Activated T-cell treated with anti-CD3 and anti-CD28 coated beads, Interleukin-2, amount 50 U/mL, for 1 hour (primary cell): ENCODE data around the gene TIMM22.

Experiments
- DNase-seq: peaks from one replicate; pipeline ENCODE4 v3.0.0-alpha.2; 2020

The TIMM22 gene

GRCh38 chr17:1025733-1026598 is 29.0 kb downstream of the TIMM22 start:
- DNase-seq = no peak

GRCh38 chr17:1026599-1026975 is 29.7 kb downstream of the TIMM22 start:
- DNase-seq = no peak

- no peak for DNase-seq
These were observed 30.1 kb downstream of the TIMM22 start for GRCh38 chr17:1027044-1027443.

- DNase-seq = no peak
These were observed 32.4 kb downstream of the TIMM22 start for GRCh38 chr17:1029196-1029921.

- no peak for DNase-seq
These were observed 33.2 kb downstream of the TIMM22 start for GRCh38 chr17:1029922-1030644.

GRCh38 chr17:1030684-1031532 is 34.0 kb downstream of the TIMM22 start:
- no peak for DNase-seq

GRCh38 chr17:1031711-1032110 is 34.8 kb downstream of the TIMM22 start:
- DNase-seq = no peak

- DNase-seq = no peak
These were observed 35.5 kb downstream of the TIMM22 start for GRCh38 chr17:1032391-1032790.

- DNase-seq = no peak
These were observed 36.6 kb downstream of the TIMM22 start for GRCh38 chr17:1033503-1033902.

GRCh38 chr17:1034652-1035210 is 37.8 kb downstream of the TIMM22 start:
- no peak for DNase-seq

GRCh38 chr17:1035546-1036170 is 38.7 kb downstream of the TIMM22 start:
- DNase-seq = no peak

GRCh38 chr17:1036171-1036844 is 39.4 kb downstream of the TIMM22 start:
- no peak for DNase-seq

- DNase-seq = no peak
These were observed 39.9 kb downstream of the TIMM22 start for GRCh38 chr17:1036845-1037237.

GRCh38 chr17:1037238-1037879 is 40.4 kb downstream of the TIMM22 start:
- no peak for DNase-seq

GRCh38 chr17:1038459-1039122 is 41.7 kb downstream of the TIMM22 start:
- no peak for DNase-seq

GRCh38 chr17:1039123-1039507 is 42.2 kb downstream of the TIMM22 start:
- DNase-seq = no peak

GRCh38 chr17:1039511-1040215 is 42.7 kb downstream of the TIMM22 start:
- no peak for DNase-seq

GRCh38 chr17:1040216-1040600 is 43.3 kb downstream of the TIMM22 start:
- no peak for DNase-seq

- DNase-seq = no peak
These were observed 44.8 kb downstream of the TIMM22 start for GRCh38 chr17:1041746-1042145.

- DNase-seq = no peak
These were observed 45.6 kb downstream of the TIMM22 start for GRCh38 chr17:1042486-1042885.
